Heart left ventricle (tissue), 13 donors: ENCODE data around the gene CD27.
"Not testable (repeated sequence)": the region's sequence is repeated elsewhere in the genome, so short reads cannot be mapped to it uniquely, and the experiment has no call there.

Experiments
- CTCF ChIP-seq, 12 donors: fragments of 200-600 bp; sonication (generic) in 4 of 12; IDR thresholded peaks; one replicate each; pipeline versions ENCODE4 v1.5.0 to v1.8.0; 2018 to 2022; ENCODE audit warnings: antibody characterized with exemption in 12 of 12, mild to moderate bottlenecking in 5 of 12
- POLR2A ChIP-seq, 2 donors: fragments of 450-650 bp; IDR thresholded peaks; one replicate each; pipeline ENCODE4 v1.6.1; 2017; ENCODE audit warnings: antibody characterized with exemption in 2 of 2, mild to moderate bottlenecking in 2 of 2, moderate library complexity in 2 of 2
- donor health status: ischemic (EF 13 %, LVEDD 7.1; RV severe dilation, severe dysfunction).
- donor health status: DM: no; HTN: yes; CAD: no.
- donor health status: DM: no; HTN: no; CAD: no.
- donor health status: ischemic (EF 25% LVEDD 6.9; RV normal size, moderate dysfunction).
- donor health status: ischemic (EF 25% LVEDD 5.7; RV mildly dilated, moderate dysfunction).
- donor health status: ischemic (EF 35%, LVEDD 5.7; RV mildly dilated, moderate dysfunction).
- donor health status: nonischemic (EF 11% LVEDD 7.7; RV severe dilation, severe dysfunction).
- donor health status: DM: yes; HTN: yes; CAD: no.
- donor health status: PGD.
- donor health status: ischemic (EF 29% LVEDD 5.4; RV normal size, mild dysfunction).
- donor health status: nonischemic (EF 23%, LVEDD 6.1; RV moderate dilation, normal function).

- TF ChIP-seq CTCF, POLR2A (IDR thresholded peaks at IDR 0.05): not testable (repeated sequence)
Measured at GRCh38 chr12:6427796-6428195, 17.0 kb upstream of the CD27 start.
